GM12878 (cell line): ENCODE data around the gene ADGRG1.

Source experiments
- FOS ChIP-seq: IDR thresholded peaks from 3 replicates; pipeline ENCODE4 v1.6.1; 2011; ENCODE audit warnings: borderline replicate concordance; ENCODE audit not compliant: insufficient read length; ENCODE audit errors: extremely low read depth
- TAF1 ChIP-seq: IDR thresholded peaks from 2 replicates; pipeline ENCODE4 v1.6.1; 2011; ENCODE audit warnings: mild to moderate bottlenecking, low read depth, low read length, borderline replicate concordance

GRCh38 chr16:57620335-57621231 is 7.8 kb upstream of the ADGRG1 start:
- TF ChIP-seq TAF1: no peak
- TF ChIP-seq FOS: no peak
